Measurements from ENCODE around the gene SMAD3.

GRCh38 chr15:67190813-67191212 lies 125.4 kb downstream of the SMAD3 start:
- TF ChIP-seq CTCF (IDR thresholded peaks at IDR 0.05) (no peak), EZH2 (IDR thresholded peaks at IDR 0.05; ENCODE audit: borderline replicate concordance, insufficient read depth, low read depth, low read length, poor library complexity, severe bottlenecking) (no peak)
